Neural cell (in vitro differentiated cells): Measurements from ENCODE around the gene KCNK10. TPM values are rescaled to one million over a fixed set of nuclear protein-coding genes. Genes with fewer than 3 reads are reported as not detected.

ENCODE experiments used
- H2AFZ ChIP-seq: fragments of 200-600, 300-800 bp; sonication (generic), shearing (Covaris generic); 2 replicates; pipeline ENCODE4 v1.6.0; 2014; ENCODE audit warnings: low read depth, mild to moderate bottlenecking, antibody characterized with exemption, low read length, moderate library complexity
- H3F3A ChIP-seq: fragments of 200-600 bp; shearing (Covaris generic); 2 replicates; pipeline ENCODE4 v1.6.1; 2016; ENCODE audit warnings: mild to moderate bottlenecking, moderate library complexity, mixed read lengths, antibody characterized with exemption, low read length; ENCODE audit not compliant: insufficient read depth, poor library complexity, severe bottlenecking
- H3K27ac ChIP-seq: fragments of 200-600, 300-800 bp; sonication (generic), shearing (Covaris generic); 2 replicates; pipeline ENCODE4 v1.5.1; 2014; ENCODE audit warnings: mild to moderate bottlenecking, low read length, moderate library complexity
- H3K27me3 ChIP-seq: fragments of 300-800, 200-600 bp; sonication (generic), shearing (Covaris generic); 2 replicates; pipeline ENCODE4 v1.6.0; 2014; ENCODE audit warnings: mild to moderate bottlenecking, low read depth, low read length, moderate library complexity; ENCODE audit not compliant: insufficient read depth
- H3K36me3 ChIP-seq: fragments of 300-800, 200-600 bp; sonication (generic), shearing (Covaris generic); 2 replicates; pipeline ENCODE4 v1.5.1; 2014; ENCODE audit warnings: mild to moderate bottlenecking, antibody characterized with exemption, low read length, moderate library complexity; ENCODE audit not compliant: insufficient read depth
- H3K4me2 ChIP-seq: fragments of 300-800, 200-600 bp; sonication (generic), shearing (Covaris generic); 2 replicates; pipeline ENCODE4 v1.6.0; 2014; ENCODE audit warnings: mild to moderate bottlenecking, low read length
- H3K4me3 ChIP-seq: fragments of 300-800, 200-600 bp; sonication (generic), shearing (Covaris generic); 2 replicates; pipeline ENCODE4 v1.5.1; 2014; ENCODE audit warnings: mild to moderate bottlenecking, low read length, moderate library complexity
- H3K79me2 ChIP-seq: fragments of 200-600 bp; shearing (Covaris generic); replicated peaks from 2 replicates; pipeline ENCODE4 v1.6.0; 2014; ENCODE audit warnings: mild to moderate bottlenecking, low read length, moderate library complexity; ENCODE audit not compliant: insufficient read depth
- H3K9ac ChIP-seq: fragments of 300-800, 200-600 bp; sonication (generic), shearing (Covaris generic); 2 replicates; pipeline ENCODE4 v1.6.1; 2016; ENCODE audit warnings: mild to moderate bottlenecking, low read length, mixed read lengths
- H3K9me2 ChIP-seq: fragments of 200-600 bp; shearing (Covaris generic); 2 replicates; pipeline ENCODE4 v1.6.1; 2016; ENCODE audit warnings: mild to moderate bottlenecking, low read length, mixed read lengths; ENCODE audit not compliant: insufficient read depth
- H3K9me3 ChIP-seq: fragments of 200-600, 300-800 bp; sonication (generic), shearing (Covaris generic); 2 replicates; pipeline ENCODE4 v1.6.1; 2016; ENCODE audit warnings: mild to moderate bottlenecking, mixed run types, low read length, moderate library complexity, mixed read lengths
- H4K20me1 ChIP-seq: fragments of 200-600 bp; shearing (Covaris generic); 2 replicates; pipeline ENCODE4 v1.6.1; 2016; ENCODE audit warnings: mild to moderate bottlenecking, mixed run types; ENCODE audit not compliant: insufficient read depth
- MXI1 ChIP-seq: fragments of 450-650 bp; conservative IDR thresholded peaks from 2 replicates; pipeline ENCODE4 v1.6.1; 2014; ENCODE audit warnings: antibody characterized with exemption, mild to moderate bottlenecking; ENCODE audit not compliant: poor library complexity, severe bottlenecking
- POLR2AphosphoS5 ChIP-seq: IDR thresholded peaks from 2 replicates; pipeline ENCODE4 v1.6.1; 2012
- RAD21 ChIP-seq: fragments of 450-650 bp; conservative IDR thresholded peaks from 2 replicates; pipeline ENCODE4 v1.6.1; 2014; ENCODE audit warnings: antibody characterized with exemption, mild to moderate bottlenecking, moderate library complexity
- REST ChIP-seq: IDR thresholded peaks from 2 replicates; pipeline ENCODE4 v1.6.1; 2012; ENCODE audit warnings: borderline replicate concordance
- SMC3 ChIP-seq: fragments of 450-650 bp; conservative IDR thresholded peaks from 2 replicates; pipeline ENCODE4 v1.6.1; 2014; ENCODE audit warnings: antibody characterized with exemption, mild to moderate bottlenecking, moderate library complexity; ENCODE audit not compliant: poor library complexity
- polyA plus RNA-seq: library from polyadenylated mRNA; depleted of rRNA; stranded (reverse); fragments of >200 nt; gene quantifications from 2 replicates; pipeline ENCODE4 v1.2.3, GENCODE V29; 2014
- TF ChIP-seq, protein P1 (sequence below): fragments of 450-650 bp; IDR thresholded peaks from 2 replicates; pipeline ENCODE4 v1.5.1; 2014; ENCODE audit warnings: antibody characterized with exemption, mild to moderate bottlenecking, moderate library complexity; ENCODE audit not compliant: poor library complexity, severe bottlenecking

The KCNK10 gene
- polyA plus RNA-seq, 1 donor from 2014 or later: 6.9 TPM

GRCh38 chr14:88189417-88190191 lies 133.5 kb downstream of the KCNK10 start:
- H3K79me2 ChIP-seq: no peaks in the 10 kb centered on the region
- H3K36me3 ChIP-seq: no peaks in the 10 kb centered on the region
- H3K27ac ChIP-seq: no peak overlapping the region
- H3K4me2 ChIP-seq: no peak overlapping the region
- no peaks in the 10 kb centered on the region for H3F3A ChIP-seq
- H3K9me3 ChIP-seq: no peaks in the 10 kb centered on the region
- no peaks in the 10 kb centered on the region for H4K20me1 ChIP-seq
- H3K27me3 ChIP-seq: no peaks in the 10 kb centered on the region
- H3K4me3 ChIP-seq: no peak overlapping the region
- no peaks in the 10 kb centered on the region for H3K9me2 ChIP-seq
- TF ChIP-seq, protein P1, sequence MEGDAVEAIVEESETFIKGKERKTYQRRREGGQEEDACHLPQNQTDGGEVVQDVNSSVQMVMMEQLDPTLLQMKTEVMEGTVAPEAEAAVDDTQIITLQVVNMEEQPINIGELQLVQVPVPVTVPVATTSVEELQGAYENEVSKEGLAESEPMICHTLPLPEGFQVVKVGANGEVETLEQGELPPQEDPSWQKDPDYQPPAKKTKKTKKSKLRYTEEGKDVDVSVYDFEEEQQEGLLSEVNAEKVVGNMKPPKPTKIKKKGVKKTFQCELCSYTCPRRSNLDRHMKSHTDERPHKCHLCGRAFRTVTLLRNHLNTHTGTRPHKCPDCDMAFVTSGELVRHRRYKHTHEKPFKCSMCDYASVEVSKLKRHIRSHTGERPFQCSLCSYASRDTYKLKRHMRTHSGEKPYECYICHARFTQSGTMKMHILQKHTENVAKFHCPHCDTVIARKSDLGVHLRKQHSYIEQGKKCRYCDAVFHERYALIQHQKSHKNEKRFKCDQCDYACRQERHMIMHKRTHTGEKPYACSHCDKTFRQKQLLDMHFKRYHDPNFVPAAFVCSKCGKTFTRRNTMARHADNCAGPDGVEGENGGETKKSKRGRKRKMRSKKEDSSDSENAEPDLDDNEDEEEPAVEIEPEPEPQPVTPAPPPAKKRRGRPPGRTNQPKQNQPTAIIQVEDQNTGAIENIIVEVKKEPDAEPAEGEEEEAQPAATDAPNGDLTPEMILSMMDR: peak; percentile 77
- TF ChIP-seq RAD21: peak; percentile 85
- no peak for TF ChIP-seq MXI1
- TF ChIP-seq POLR2AphosphoS5: no peak
- TF ChIP-seq SMC3: peak; percentile 82
- H3K9ac ChIP-seq: no peak overlapping the region
- no peak overlapping the region for H2AFZ ChIP-seq

- Histone ChIP-seq H3K9ac (no peak overlapping the region), H3K27me3 (no peaks in the 10 kb centered on the region), H3F3A (no peaks in the 10 kb centered on the region), H3K9me2 (no peaks in the 10 kb centered on the region), H2AFZ (no peak overlapping the region), H3K4me3 (no peak overlapping the region), H3K27ac (no peak overlapping the region), H3K79me2 (no peaks in the 10 kb centered on the region), H3K4me2 (no peak overlapping the region), H4K20me1 (no peaks in the 10 kb centered on the region), H3K9me3 (no peaks in the 10 kb centered on the region), H3K36me3 (no peaks in the 10 kb centered on the region)
- TF ChIP-seq REST: no peak
- no peak for TF ChIP-seq SMC3
- TF ChIP-seq, protein P1: no peak
- no peak for TF ChIP-seq POLR2AphosphoS5
Measured at GRCh38 chr14:88188745-88189416, 134.2 kb downstream of the KCNK10 start.
